22Rv1 (cell line): ENCODE measurements around the gene CYSTM1.

ENCODE experiments used
- ZFX ChIP-seq: fragments of 450-650 bp; IDR thresholded peaks from 2 replicates; pipeline ENCODE4 v1.6.1; 2017; ENCODE audit warnings: antibody characterized with exemption, borderline replicate concordance
- TF ChIP-seq, protein P1 (sequence below): fragments of 450-650 bp; IDR thresholded peaks from 2 replicates; pipeline ENCODE4 v1.5.1; 2017; ENCODE audit warnings: mild to moderate bottlenecking

DNA sequence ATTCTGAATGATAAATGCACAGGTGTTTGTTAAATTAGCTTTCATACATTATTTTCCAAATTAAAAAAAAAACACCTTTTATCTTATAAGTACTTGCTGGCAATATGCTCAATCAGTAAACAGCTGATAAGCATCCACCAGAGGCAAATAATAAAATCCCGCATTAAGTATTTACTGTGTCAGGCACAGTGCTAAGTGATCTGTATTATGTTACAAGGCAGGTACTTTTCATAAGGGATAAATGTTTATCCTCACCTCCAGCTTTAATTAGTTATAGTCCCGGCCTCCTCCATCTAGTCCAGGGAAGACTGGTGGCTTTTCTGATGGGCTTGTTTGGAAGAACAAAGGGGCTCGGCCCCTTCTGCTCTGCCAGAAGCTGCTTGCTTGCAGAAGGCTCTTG, 87.9 kb downstream of the CYSTM1 start:
- TF ChIP-seq, protein P1, sequence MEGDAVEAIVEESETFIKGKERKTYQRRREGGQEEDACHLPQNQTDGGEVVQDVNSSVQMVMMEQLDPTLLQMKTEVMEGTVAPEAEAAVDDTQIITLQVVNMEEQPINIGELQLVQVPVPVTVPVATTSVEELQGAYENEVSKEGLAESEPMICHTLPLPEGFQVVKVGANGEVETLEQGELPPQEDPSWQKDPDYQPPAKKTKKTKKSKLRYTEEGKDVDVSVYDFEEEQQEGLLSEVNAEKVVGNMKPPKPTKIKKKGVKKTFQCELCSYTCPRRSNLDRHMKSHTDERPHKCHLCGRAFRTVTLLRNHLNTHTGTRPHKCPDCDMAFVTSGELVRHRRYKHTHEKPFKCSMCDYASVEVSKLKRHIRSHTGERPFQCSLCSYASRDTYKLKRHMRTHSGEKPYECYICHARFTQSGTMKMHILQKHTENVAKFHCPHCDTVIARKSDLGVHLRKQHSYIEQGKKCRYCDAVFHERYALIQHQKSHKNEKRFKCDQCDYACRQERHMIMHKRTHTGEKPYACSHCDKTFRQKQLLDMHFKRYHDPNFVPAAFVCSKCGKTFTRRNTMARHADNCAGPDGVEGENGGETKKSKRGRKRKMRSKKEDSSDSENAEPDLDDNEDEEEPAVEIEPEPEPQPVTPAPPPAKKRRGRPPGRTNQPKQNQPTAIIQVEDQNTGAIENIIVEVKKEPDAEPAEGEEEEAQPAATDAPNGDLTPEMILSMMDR: no peak
- TF ChIP-seq ZFX: no peak
